HG03469 (cell line): ENCODE measurements around the gene ZFR2.
"Not testable (repeated sequence)": the region's sequence is repeated elsewhere in the genome, so short reads cannot be mapped to it uniquely, and the experiment has no call there.

Experiments
- ATAC-seq: cut with Tn5 transposase; IDR thresholded peaks from one replicate; pipeline ENCODE4 v1.9.1; 2021; ENCODE audit warnings: mild to moderate bottlenecking, moderate library complexity, moderate number of reproducible peaks; ENCODE audit not compliant: unreplicated experiment

The ZFR2 gene

GRCh38 chr19:3879656-3880055 is 10.8 kb upstream of the ZFR2 start:
- ATAC-seq, result no peak

GRCh38 chr19:3874695-3875094 is 5.9 kb upstream of the ZFR2 start:
- not testable (repeated sequence) for ATAC-seq

- ATAC-seq, result no peak
Measured at GRCh38 chr19:3873151-3873550, 4.3 kb upstream of the ZFR2 start.

- ATAC-seq, result no peak
Measured at GRCh38 chr19:3867971-3868769, 668 bp downstream of the ZFR2 start.

- ATAC-seq, result no peak
Measured at GRCh38 chr19:3866910-3867638, 1.8 kb downstream of the ZFR2 start.

- no peak for ATAC-seq
Measured at GRCh38 chr19:3863648-3864047, 5.2 kb downstream of the ZFR2 start.

- no peak for ATAC-seq
Measured at GRCh38 chr19:3862826-3863500, 5.9 kb downstream of the ZFR2 start.

DNA sequence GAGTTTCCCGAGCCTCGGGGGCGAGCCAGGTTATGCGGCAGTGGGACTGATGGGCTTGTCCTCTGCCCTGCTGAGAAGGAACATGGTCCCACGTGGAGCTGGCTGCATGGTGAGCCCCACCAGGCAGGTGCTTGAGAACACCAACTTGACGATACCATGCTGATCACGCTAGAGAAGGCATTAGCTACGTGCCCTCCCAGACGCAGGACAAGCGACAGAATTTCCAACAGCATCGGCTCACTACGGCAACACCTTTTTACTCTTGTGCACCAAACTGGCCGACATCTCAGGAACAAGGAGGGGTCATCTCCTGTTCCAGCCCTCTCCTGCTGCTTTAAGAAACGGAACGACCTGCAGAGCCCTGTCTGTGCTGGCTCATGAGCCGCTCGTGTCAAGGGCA is 8.3 kb downstream of the ZFR2 start:
- ATAC-seq, result no peak

DNA sequence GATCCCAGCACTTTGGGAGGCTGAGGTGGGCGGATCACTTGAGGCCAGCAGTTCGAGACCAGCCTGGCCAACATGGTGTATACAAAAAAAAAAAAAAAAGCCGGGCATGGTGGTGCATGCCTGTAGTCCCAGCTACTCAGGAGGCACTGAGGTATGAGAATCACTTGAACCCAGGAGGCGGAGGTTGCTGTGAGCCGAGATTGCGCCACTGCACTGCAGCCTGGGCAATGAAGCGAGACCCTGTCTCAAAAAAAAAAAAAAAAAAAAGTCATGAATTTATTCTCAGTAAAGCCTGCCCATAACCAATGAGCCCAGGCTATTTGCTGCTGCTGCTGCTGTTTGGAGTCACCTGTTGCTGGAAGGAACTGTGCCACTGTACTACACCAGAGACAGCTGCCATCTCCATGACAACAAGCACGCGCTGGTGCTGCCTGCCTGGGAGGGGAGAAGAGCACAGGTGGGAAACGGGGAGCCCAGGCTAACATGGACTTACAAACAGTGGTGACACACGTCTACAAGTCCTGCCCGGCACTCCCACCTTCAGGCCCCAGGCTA is 11.3 kb downstream of the ZFR2 start:
- no peak for ATAC-seq

- ATAC-seq, result no peak
Measured at GRCh38 chr19:3855320-3855719, 13.5 kb downstream of the ZFR2 start.

DNA sequence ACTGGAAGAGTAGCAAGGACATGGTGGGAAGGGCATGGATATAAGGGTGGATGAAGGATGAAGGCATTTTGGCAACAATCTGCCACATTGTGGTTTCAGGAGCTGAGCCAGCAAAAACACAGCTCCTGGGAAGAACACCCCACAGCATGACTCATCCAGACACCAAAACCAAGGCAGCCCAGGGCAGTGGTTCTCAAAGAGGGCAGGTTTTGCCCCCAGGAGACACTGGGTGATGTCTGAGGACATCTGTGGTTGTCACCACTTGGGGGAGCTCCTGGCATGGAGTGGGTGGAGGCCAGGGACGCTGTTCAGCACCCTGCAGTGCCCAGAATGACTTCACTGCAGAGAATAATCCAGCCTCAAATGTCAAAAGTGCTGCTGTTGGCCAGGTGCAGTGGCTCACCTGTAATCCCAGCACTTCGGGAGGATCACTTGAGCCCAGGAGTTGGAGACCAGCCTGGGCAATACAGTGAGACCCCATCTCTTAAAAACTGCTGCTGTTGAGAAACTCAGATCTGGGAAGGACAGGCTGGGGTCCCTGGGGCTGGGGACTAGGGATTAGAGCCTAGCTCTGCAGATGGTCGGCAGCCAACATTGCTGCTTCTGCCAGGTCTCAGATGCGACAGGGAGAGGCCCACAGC is 16.1 kb downstream of the ZFR2 start:
- no peak for ATAC-seq

- ATAC-seq, result no peak
Measured at GRCh38 chr19:3852177-3852511, 16.7 kb downstream of the ZFR2 start.

DNA sequence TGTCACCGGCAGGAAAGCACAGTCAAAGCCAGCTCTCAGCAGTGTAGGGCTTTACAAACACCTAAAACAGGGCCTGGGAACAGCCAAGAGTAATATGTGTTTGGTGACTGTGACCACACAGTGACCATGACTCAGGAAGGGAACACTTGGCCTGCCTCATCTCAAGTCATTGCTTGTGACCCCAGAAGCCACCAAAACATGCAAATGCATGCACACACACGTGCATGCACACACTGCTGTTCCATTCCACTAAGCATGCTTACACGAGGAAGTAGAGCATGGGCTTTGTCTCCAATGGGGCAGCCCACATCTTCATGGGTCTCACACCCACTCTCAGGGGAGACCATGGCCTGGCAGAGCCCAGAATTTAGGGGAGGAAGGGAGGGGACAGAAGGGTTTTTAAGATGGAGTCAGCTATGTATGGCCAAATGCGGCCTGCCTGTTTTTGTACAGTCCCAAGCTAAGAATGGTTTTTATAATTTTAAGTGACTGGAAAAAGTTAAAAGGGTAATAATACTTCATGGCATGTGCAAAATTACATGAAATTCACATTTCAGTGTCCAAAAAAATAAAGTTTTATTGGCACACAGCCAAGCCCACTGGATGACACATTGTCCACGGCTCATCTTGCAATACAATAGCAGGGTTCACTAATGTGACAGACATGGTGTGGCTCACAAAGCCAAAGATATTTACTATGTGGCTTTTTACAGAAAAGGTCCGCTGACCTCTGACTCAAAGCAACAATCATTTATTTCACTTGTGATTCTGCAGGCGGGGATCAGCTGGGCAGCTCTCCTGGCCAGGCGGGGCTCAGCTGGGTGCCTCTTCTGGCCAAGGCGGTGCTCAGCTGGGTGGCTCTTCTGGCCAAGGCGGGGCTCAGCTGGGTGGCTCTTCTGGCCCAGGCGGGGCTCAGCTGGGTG is 17.3 kb downstream of the ZFR2 start:
- ATAC-seq, result no peak

GRCh38 chr19:3850320-3850972 is 18.4 kb downstream of the ZFR2 start:
- no peak for ATAC-seq

DNA sequence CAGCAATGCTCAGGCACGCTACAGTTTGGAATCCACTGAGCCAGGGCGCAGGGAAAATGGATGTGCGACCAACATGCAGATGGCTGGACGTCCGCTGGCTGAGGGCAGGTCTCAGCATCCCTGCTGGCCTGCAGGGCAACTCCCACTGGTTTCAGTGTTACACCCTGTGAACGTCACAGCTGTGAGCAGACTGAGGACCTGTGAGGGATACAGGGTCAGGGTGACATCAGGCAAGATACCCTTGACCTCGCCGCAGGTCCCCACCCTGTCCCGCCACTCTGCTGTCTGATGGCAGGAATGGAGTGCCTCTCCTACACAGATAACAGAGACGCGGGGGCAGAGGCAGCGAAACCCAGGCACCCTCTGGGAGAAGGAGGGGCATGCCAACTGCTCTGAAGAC is 19.1 kb downstream of the ZFR2 start:
- ATAC-seq, result no peak

DNA sequence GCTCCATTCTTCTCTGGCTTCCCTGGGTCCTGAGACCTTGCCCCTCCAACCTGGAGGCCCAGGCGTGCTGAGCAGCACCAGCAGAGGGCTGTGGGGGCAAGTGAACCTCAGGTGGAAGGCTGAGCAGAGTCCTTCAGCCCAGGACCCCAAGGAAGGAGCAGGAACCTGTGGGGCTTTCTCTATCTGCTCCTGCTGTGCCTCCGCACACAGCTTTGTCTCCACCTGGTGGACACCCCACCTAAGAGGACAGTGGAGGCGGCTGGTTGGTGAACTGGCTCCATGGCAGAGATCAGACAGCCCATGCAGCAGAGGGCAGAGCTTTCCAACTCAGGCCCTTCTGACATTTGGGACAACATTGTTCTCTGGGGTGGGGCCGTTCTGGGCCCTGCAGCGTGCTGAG is 19.7 kb downstream of the ZFR2 start:
- no peak for ATAC-seq

DNA sequence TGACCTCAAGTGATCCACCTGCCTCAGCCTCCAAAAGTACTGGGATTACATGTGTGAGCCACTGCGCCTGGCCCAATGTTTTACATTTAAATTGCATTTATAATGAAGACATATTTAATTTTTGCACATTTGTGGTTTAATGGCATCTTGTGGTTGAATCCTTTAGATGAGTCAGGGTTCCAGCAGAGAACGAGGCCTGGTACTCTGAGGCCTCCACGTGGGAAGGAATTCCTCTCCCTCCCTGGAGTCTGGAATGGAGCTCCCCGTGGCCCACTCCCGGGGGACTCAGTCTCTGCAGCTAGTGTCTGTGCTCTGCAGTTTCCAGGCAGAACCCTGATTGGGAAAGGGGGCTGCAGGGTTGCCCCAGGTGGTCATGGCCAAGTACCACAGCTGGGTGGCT is 24.2 kb downstream of the ZFR2 start:
- ATAC-seq, result no peak

- no peak for ATAC-seq
Measured at GRCh38 chr19:3842948-3843347, 25.9 kb downstream of the ZFR2 start.

DNA sequence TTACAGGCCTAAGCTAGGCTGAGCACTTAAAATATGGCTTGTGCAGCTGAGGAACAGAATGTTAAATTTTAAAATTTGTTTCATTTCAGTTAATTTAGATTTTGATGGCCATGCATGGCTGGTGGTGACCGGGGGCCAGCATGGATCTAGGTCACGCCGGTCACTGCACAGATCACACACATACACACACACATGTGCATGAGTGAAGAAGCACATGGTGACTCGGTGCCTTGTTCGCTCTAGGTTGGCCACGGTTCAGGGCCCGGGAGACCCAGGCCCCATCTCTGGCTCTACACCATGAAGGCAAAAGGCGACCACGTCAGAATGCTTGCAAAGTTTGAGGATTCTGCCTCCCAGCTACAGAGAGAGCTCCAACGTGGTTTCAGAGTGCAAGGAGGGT is 28.0 kb downstream of the ZFR2 start:
- ATAC-seq, result no peak

DNA sequence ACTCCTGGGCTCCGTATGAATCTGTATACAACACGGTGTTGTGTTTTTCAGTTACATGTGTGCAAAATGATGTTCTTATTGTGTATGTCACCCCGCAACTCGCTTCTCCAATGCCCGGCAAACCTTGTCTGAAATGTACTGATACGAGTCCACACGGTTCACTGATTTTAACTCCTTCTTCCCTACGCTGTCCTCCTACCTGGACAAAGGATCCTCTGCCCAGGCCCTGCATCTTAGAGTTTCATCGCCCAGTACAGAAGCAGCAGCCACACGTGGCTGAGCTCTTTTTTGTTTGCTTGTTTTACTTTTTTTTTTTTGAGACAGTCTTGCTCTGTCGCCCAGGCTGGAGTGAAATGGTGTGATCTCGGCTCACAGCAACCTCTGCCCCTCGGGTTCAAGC is 28.9 kb downstream of the ZFR2 start:
- ATAC-seq, result no peak
